ENCODE results near the gene FUT4. TPM values are rescaled to one million over a fixed set of nuclear protein-coding genes. Genes with fewer than 3 reads are reported as not detected.

Gene FUT4
- total RNA-seq, 1 donor from 2014 or later, result 8.8 TPM

DNA sequence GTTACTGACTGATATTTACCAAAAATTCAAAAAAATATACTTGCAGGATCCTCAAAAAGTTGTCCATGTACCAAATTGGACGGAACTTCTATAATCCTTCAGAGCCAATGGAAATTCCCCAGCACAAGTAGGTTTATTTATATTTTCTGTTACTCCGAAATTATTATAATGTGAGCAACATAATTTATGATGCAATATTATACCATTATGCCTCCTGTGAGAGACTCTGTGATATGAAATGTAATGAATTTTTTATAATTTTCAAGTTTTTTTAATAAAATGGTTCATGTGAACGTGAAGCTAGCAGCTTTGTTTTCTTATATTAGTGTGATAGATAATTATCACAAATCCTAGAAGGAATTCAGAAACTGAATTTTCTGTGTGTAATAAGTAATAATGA is 41.7 kb downstream of the FUT4 start:
- Mint-ChIP-seq H3K4me3 (no peak overlapping the region), H3K4me1 (peaks cover 2% of the 10 kb centered on the region), H3K27ac (no peak overlapping the region), H3K36me3 (ENCODE audit: low read depth) (no peaks in the 10 kb centered on the region), H3K27me3 (peaks cover 1% of the 10 kb centered on the region), H3K9me3 (no peaks in the 10 kb centered on the region)
- intact Hi-C loops (cut with micrococcal nuclease), result no loop called here
- no peak for DNase-seq

- H3K4me3 Mint-ChIP-seq, result no peak overlapping the region
- H3K36me3 Mint-ChIP-seq (ENCODE audit: low read depth), result no peaks in the 10 kb centered on the region
- no peak overlapping the region for H3K27ac Mint-ChIP-seq
- no peaks in the 10 kb centered on the region for H3K9me3 Mint-ChIP-seq
- peaks cover 4% of the 10 kb centered on the region for H3K27me3 Mint-ChIP-seq
- peaks cover 2% of the 10 kb centered on the region for H3K4me1 Mint-ChIP-seq
- no peak for DNase-seq
- intact Hi-C loops (cut with micrococcal nuclease), result no loop called here
Measured at GRCh38 chr11:94586546-94586945, 42.8 kb downstream of the FUT4 start.

DNA sequence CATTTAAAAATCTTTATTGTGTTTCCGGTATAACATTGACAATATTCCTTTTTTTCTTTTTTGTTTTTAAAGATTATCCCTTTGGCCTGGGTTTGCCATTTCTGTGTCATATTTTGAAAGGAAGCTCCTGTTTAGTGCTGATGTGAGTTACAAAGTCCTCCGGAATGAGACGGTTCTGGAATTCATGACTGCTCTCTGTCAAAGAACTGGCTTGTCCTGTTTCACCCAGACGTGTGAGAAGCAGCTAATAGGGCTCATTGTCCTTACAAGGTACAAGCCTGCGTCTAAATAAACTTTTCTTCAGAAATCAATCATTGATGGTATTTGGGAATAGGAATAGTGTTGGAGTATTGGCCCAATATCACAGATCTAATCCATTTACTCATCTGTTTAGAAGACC is 43.3 kb downstream of the FUT4 start:
- intact Hi-C loops (cut with micrococcal nuclease), result no loop called here
- Mint-ChIP-seq H3K4me3 (no peak overlapping the region), H3K36me3 (ENCODE audit: low read depth) (no peaks in the 10 kb centered on the region), H3K9me3 (no peaks in the 10 kb centered on the region), H3K4me1 (peaks cover 2% of the 10 kb centered on the region), H3K27me3 (peaks cover 4% of the 10 kb centered on the region), H3K27ac (no peak overlapping the region)
- DNase-seq, result no peak

DNA sequence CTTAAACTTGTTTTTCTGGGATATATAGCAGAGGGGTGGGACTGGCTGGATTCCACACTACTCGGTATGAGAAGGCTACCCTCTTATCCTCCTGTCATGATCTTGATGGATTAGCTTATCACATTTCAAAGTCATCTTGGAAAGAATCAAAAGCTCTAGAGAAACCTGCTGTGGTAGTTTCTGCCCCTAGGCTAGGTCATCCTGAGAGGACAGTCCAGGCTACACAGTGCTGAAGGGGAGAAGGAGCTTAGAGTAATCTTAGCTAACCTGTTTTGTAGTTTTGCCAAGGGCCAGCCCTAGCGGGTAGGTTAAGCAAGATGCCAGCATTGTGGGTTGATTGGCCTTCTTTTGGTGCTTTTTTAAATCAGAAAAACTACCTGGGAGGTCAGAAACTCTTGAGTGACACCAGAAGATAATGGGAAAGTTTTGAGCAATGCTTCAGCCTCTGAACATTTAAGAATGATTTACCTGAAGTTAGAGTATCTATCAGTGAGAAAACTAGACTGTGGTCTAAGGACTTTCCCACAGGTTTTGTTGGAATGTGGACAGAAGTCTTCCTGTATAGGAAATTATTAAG is 44.7 kb downstream of the FUT4 start:
- peak; percentile 37 for DNase-seq
- intact Hi-C loops (cut with micrococcal nuclease), result no loop called here
- H3K4me1 Mint-ChIP-seq, result peaks cover 2% of the 10 kb centered on the region
- H3K4me3 Mint-ChIP-seq, result no peak overlapping the region
- H3K36me3 Mint-ChIP-seq (ENCODE audit: low read depth), result no peaks in the 10 kb centered on the region
- no peak overlapping the region for H3K27ac Mint-ChIP-seq
- no peaks in the 10 kb centered on the region for H3K9me3 Mint-ChIP-seq
- peaks cover 4% of the 10 kb centered on the region for H3K27me3 Mint-ChIP-seq

DNA sequence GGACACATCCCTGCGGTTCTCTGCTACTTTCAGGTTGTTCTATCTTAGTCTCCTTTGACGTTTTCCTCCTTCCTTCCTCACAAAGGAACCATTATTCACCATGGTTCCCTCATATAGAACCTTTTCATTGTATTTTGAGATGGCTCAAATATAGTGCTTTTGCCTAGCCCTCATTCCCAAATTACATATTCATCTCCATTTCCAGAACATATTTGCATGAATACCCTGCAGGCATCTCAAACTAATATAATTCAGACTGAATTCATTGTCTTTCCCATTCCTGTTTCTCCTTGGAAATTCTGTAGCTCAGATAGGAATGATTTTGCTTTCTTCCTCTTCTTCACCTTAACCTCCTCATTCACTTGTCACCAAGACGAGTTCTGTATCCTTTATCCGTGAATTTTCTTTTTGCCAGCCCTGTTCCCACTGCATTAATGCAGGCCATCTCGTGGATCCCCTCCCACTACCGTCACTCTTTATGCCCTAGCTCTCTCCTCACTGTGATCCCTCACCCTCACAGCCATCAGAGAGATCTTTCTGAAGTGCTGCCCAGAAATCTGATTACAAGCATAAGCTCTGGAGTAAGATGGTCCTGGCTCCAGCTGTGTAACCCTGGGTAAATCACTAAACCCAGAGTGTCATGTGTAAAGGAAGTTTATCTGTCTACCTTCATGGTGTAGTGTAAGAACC is 46.8 kb downstream of the FUT4 start:
- Mint-ChIP-seq H3K4me3 (no peak overlapping the region), H3K27me3 (peaks cover 4% of the 10 kb centered on the region), H3K4me1 (no peaks in the 10 kb centered on the region), H3K9me3 (no peaks in the 10 kb centered on the region), H3K36me3 (ENCODE audit: low read depth) (no peaks in the 10 kb centered on the region), H3K27ac (no peak overlapping the region)
- no peak for DNase-seq
- intact Hi-C loops (cut with micrococcal nuclease), result no loop called here

GRCh38 chr11:94593030-94593429 is 49.3 kb downstream of the FUT4 start:
- no peaks in the 10 kb centered on the region for H3K9me3 Mint-ChIP-seq
- no peak overlapping the region for H3K27ac Mint-ChIP-seq
- intact Hi-C loops (cut with micrococcal nuclease), result no loop called here
- H3K4me1 Mint-ChIP-seq, result no peaks in the 10 kb centered on the region
- no peaks in the 10 kb centered on the region for H3K36me3 Mint-ChIP-seq (ENCODE audit: low read depth)
- no peak overlapping the region for H3K4me3 Mint-ChIP-seq
- peaks cover 4% of the 10 kb centered on the region for H3K27me3 Mint-ChIP-seq
- DNase-seq, result no peak

- Mint-ChIP-seq H3K36me3 (ENCODE audit: low read depth) (no peaks in the 10 kb centered on the region), H3K27me3 (peaks cover 4% of the 10 kb centered on the region), H3K9me3 (no peaks in the 10 kb centered on the region), H3K27ac (no peak overlapping the region), H3K4me3 (no peak overlapping the region), H3K4me1 (no peaks in the 10 kb centered on the region)
- intact Hi-C loops (cut with micrococcal nuclease), result no loop called here
- peak; percentile 29 for DNase-seq
Measured at GRCh38 chr11:94595076-94595475, 51.4 kb downstream of the FUT4 start.

- no peak overlapping the region for H3K27ac Mint-ChIP-seq
- no peaks in the 10 kb centered on the region for H3K27me3 Mint-ChIP-seq
- H3K36me3 Mint-ChIP-seq (ENCODE audit: low read depth), result no peaks in the 10 kb centered on the region
- no peaks in the 10 kb centered on the region for H3K4me1 Mint-ChIP-seq
- no peaks in the 10 kb centered on the region for H3K9me3 Mint-ChIP-seq
- no peak for DNase-seq
- no peak overlapping the region for H3K4me3 Mint-ChIP-seq
- intact Hi-C loops (cut with micrococcal nuclease), result no loop called here
Measured at GRCh38 chr11:94597896-94598295, 54.2 kb downstream of the FUT4 start.

Other genes starting within 250 kb of the FUT4 start
- gene IZUMO1R, start 239.3 kb upstream of the FUT4 start, total RNA-seq, result not detected in 2 replicates
- 0.05 TPM in 1 of 2 replicates, not detected in the other for gene GPR83, start 142.5 kb upstream of the FUT4 start, total RNA-seq
- 45.4 and 46.5 TPM in 2 replicates for gene MRE11, start 50.1 kb upstream of the FUT4 start, total RNA-seq
- gene ANKRD49, start 49.9 kb upstream of the FUT4 start, total RNA-seq, result 18.4 and 22.6 TPM in 2 replicates
- not detected in 2 replicates for gene C11orf97, start 31.5 kb upstream of the FUT4 start, total RNA-seq
- gene PIWIL4, start 23.4 kb downstream of the FUT4 start, total RNA-seq, result 0.65 and 0.73 TPM in 2 replicates
- gene AMOTL1, start 224.4 kb downstream of the FUT4 start, total RNA-seq, result 5.4 and 5.9 TPM in 2 replicates

Measured in activated CD4-positive, alpha-beta T cell treated with anti-CD3 and anti-CD28 coated beads, Interleukin-2, amount 10 ng/mL, durations not matched to agents 24 days and 14 days (primary cell).